Hematopoietic multipotent progenitor cell treated with erythropoietin and hydrocortisone succinate and interleukin-3 and kit ligand, for 8 days (in vitro differentiated cells): ENCODE measurements around the gene USF2.

ENCODE experiments used
- DNase-seq: peaks from one replicate; pipeline ENCODE4 v3.0.0-alpha.2; 2015

The USF2 gene

DNA sequence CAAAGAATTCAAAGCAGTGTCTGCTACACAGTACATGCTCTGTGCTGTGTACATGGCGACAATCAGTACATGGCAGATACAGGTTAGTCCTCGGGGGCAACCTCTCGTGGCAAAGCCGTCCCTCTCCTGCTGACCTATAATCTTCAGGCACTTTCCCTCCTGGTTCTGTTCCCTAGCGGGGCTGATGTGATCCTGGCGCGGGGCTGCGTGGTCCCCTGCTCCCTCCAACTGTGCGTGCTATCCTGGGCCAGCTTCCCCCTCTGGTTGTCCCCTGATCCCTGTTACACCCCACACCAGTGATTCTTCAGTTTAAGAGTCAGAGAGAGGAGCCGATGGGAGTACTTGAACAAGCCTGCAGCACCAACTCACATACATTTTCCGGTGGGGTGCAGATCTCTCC, 35.3 kb downstream of the USF2 start:
- DNase-seq, result no peak

DNA sequence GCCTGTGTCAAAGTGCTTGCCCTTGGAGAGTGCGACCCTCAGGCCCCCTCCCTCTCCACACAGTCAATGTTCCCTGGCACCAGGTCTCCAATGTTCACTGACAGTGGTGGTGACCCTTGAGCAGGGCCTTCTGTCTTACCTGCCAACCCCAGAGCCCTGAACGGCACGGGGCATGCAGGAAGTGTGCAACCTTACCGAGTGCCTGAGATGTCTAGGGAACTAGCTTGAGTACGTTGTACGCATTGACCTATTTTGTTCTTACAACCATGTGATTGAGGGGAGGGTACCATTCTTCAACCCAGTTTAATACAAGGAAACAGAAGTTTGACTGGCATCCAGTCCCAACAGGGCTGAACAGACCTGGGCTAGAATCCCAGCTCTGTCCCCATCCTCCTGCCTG, 36.4 kb downstream of the USF2 start:
- no peak for DNase-seq

DNA sequence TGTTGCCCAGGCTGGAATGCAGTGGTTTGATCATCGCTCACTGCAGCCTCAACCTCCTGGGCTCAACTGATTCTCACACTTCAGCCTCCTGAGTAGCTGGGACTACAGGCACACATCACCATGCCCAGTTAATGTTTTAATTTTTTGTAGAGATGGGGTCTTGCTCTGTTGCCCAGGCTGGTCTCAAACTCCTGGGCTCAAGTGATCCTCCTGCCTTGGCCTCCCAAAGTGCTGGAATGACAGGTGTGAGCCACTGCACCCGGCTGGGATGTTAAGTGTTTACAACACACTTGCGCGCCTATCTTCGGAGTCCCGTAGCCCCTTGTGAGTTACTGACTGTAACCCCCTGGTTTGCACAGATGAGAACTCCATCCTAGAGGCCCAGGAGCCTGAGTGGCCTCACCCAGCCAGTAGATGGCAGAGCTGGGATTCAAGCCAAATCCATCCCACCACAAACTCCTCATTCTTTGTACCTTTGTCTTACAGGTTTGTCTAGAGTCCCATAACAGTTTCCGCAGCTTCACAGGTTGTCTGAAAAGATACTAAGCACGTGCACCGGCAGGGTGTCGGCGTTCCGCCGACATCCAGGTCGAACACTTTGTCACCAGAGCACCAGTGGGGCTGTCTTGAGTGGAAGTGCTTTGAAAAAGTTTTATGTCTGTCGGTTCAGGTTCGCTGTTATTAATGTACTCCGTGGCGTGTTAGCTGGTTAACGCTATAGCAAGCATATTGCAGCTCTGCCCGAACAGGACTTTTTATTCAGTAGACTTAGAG, 37.9 kb downstream of the USF2 start:
- peak; percentile 14 for DNase-seq

DNA sequence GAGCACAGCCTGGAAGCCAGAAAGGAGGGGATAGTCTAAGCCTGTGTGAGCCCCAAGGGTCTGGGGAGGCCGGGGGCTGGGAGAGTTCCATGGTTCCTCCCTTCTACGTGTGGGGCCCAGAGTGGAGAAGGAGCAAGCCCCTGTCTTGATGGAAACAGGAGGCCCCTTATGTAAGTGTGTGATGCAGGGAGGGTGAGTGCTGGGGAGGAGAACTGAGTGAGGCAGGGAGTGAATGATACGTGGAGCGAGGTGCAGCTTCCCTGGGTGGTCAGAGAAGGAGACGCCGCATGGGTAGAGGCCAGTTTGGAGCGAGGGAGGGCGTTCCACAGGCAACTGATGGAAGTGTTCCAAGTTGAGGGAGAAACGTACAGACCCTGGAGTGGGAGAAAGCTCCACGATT, 39.2 kb downstream of the USF2 start:
- no peak for DNase-seq

DNA sequence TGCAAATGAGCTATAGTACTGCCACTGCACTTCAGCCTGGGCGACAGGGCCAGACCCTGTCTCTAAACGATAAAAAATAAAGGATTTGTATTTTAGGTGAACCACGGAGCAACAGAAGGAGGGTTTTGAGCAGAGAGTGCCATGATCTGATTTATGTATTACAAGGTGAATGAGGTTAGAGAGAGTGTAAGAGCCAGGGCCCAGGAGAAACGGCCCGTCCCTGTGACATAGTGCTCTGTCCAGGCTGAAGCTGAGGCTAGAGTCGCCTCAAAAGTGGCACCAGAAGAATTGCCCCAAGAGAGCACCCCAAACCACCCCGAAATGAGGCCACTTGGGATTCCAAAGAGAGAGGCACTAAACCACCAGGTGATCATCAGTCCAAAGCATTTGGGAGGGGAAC, 40.1 kb downstream of the USF2 start:
- DNase-seq, result no peak

DNA sequence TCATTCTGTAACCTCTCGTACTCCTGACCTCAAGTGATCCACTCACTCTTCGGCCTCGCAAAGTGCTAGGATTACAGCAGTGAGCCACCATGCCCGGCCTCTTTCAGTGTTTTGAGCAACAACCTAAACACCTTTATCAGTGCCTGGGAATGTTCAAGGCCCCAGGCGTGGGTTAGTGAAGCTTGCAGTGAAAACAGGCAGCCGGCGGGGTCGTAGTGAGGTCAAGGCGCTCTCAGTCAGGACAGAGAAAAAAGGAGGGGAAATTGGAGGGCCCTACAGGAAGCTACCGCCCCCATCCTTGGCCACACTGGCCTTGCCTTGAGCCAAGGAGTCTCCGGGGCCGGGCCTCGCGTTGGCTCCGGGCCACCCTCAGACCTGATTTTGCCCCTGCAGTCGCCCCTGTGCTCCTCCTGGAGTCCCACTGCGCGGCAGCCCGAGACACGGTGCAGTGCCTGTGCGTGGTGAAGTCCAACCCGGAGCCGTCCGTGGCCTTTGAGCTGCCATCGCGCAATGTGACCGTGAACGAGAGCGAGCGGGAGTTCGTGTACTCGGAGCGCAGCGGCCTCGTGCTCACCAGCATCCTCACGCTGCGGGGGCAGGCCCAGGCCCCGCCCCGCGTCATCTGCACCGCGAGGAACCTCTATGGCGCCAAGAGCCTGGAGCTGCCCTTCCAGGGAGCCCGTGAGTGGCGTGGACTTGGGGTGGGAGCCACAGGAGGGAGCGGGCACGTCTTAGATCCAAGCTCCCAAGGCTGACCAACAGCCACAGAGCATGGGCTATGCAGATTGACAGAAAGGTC, 40.9 kb downstream of the USF2 start:
- DNase-seq, result no peak

DNA sequence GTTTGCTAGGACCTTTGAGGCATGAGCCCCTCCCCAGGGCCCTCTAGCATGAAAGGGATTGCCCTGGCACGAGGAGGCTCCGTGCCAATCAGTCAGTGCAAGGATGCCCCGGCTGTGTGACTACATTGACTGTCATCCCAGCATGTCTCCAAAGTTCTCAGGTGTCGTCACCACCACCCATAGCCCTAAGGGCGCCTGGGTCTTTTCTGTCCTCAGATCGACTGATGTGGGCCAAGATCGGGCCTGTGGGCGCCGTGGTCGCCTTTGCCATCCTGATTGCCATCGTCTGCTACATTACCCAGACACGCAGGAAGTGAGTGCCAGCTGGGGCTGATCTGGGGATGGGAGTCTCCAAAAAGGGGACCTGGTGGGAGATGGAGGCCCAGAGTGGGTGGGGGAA, 41.6 kb downstream of the USF2 start:
- DNase-seq, result no peak

DNA sequence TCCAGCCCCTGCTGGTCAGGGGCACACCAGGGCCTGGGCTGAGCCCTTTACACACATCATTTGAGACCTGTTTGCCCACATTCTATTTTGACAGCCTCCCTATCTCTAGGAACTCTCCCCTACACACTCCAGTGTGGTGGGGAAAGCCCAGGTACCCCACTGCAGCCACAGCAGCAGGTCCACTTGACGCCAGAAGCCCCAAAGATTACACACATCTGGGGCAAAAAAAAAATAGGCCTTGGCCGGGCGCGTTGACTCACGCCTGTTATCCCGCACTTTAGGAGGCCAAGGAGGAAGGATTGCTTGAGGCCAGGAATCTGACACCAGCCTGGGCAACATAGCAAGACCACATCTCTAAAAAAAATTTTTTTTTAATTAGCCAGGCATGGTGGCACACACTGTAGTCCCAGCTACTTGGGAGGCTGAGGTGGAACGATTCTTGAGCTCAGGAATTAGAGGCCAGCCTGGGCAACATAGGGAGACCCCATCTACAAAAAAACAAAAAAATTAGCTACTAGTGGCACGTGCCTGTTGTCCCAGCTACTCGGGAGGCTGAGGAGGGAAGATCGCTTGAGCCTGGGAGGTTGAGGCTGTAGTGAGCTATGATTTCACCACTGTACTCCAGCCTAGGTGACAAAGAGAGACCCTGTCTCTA, 42.2 kb downstream of the USF2 start:
- no peak for DNase-seq

DNA sequence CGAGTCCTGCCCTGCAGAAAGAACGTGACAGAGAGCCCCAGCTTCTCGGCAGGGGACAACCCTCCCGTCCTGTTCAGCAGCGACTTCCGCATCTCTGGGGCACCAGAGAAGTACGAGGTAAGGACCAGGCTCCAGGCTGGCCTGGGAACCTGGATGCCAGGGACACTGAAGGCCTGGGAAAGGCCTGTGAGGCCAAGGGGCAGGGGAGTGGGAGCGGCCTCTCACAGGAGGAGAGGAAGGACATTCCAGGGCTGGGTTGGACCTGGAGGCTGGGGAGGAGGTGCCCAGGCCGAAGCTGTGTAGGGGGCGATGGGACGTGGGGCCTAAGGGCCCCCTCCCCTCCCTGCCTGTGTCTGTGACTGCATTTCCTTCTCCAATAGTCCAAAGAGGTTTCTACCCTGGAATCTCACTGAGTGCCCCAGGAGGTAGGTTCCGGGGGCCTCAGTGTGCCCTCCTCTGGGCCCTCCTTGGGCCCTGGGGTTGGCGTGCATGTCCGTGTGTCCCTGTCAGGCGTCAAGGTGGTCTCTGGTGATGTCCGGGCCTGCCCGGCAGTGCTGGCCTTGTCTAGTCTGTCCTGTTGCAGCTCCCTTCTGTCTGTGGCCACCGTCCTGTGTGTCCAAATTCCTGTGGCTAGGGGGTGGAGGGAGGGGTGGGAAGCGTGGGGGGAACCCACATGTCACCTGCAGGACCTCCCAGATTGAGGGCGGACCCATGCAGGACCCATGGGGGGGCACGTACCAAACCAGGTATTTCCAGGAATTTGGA, 43.3 kb downstream of the USF2 start:
- no peak for DNase-seq

DNA sequence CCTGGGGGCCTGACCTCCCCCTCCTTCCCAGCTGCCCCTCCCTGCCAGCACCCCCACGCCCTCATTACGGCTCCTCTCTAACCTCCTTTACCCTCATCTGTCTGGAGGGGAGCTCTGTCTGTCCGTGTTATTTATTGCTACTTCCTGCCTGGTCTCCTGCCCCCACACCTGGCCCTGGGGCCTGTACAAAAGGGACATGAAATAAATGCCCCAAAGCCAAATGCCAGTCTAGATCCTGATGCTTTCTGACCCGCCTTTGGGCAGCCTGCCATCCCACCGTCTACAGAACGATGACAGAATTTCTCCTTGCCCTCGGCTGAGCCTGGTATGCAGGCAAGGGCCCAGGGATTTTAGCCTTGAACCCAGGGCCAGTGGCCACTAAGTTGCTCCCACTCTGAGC, 44.8 kb downstream of the USF2 start:
- no peak for DNase-seq

DNA sequence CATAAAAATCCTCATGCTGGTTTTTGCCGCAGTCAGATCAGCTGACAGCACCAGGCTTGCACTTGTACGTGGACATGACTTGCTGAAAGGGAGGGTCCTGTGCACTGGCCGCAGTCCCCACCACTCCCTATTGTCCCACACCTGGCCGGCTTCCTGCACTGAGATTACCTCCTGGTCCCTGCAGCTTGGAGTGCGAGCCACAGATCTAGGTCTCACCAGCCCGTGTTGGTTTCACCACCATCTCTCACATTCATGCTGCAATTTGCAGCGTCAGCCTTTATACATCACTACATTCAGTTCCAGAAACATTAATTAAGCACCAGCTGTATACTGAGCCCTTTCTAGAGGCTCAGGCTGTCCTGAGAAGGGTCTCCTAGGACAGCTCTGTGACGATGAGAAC, 45.3 kb downstream of the USF2 start:
- DNase-seq, result no peak

DNA sequence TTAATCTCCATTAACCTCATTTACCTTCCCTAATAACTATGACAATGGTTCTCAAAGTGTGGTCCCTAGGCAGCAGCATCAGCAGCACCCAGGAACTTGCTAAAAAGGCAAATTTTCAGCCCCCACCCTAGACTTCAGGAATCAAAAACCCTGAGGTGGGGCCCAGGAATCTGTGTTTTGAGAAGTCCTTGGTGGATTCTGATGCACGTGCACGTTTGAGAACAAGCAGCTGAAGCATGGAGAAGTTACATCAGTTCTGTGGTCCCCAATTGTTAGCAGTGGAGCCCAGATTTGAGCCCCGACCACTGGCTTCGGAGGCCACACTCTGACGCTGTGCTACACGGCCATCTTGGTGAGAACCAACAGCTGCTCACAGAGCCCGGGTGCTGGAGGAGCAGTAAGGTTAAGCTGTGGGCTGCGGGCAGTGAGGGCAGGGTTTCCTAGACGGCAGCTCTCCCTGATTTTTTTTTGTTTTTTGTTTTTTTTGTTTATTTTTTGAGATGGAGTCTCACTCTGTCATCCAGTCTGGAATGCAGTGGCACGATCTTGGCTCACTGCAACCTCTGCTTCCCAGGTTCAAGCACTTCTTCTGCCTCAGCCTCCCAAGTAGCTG, 46.2 kb downstream of the USF2 start:
- DNase-seq, result no peak

DNA sequence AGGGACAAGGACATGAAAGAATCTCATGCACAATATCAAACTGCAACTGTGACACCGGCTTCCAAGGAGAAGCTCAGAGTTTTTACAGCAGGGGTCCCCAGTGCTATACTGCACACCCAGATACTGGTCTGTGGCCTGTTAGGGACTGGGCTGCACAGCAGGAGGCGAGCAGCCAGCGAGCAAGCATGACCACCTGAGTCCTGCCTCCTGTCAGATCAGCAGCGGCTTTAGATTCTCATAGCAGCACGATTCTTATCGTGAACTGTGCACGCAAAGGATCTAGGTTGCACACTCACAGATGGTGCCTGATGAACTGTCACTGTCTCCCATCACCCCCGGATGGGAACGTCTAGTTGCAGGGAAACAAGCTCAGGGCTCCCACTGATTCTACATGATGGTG, 47.1 kb downstream of the USF2 start:
- DNase-seq, result no peak

DNA sequence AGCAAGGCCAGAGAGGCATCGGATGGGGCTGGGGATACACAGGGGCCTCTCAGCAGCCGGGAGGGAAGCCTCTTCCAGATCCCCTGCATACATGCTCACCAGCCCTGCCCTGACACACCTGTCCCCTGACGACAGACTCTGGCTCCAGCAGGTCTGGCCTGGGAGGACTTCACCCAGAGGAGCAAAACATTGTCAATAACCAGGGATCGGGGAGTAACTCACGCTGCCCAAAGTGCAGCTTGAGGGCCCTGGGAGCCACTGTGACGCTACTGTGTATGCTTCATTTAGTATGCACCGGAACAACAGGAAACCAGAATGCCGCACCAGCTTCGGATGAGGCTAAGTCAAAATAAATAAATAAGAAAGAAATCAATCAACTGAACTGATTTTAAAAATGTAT, 47.8 kb downstream of the USF2 start:
- DNase-seq, result no peak

DNA sequence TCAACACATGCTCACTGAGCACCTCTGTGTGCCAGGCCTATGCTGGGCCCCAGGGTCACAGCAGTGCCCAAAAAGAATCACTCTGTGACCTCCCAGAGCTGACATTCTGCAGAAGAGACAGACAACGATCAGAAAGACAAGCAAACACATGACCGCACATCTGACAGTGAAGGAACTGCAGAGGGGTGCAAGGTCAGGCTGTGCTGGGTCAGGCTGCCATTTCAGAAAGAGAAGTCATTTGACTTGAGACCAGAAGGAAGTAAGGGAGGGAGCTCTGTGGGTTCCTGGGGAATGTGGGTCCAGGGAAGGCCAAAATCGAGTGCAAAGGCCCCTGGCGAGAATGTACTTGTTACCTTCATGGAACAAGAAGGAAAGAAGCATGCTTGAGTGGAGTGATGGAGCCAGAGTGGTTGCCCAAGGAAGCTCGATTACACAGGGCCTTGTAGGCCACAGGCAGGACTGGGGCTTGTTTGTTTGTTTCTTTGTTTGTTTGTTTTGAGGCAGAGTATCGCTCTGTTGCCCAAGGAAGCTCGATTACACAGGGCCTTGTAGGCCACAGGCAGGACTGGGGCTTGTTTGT, 48.8 kb downstream of the USF2 start:
- DNase-seq, result no peak

DNA sequence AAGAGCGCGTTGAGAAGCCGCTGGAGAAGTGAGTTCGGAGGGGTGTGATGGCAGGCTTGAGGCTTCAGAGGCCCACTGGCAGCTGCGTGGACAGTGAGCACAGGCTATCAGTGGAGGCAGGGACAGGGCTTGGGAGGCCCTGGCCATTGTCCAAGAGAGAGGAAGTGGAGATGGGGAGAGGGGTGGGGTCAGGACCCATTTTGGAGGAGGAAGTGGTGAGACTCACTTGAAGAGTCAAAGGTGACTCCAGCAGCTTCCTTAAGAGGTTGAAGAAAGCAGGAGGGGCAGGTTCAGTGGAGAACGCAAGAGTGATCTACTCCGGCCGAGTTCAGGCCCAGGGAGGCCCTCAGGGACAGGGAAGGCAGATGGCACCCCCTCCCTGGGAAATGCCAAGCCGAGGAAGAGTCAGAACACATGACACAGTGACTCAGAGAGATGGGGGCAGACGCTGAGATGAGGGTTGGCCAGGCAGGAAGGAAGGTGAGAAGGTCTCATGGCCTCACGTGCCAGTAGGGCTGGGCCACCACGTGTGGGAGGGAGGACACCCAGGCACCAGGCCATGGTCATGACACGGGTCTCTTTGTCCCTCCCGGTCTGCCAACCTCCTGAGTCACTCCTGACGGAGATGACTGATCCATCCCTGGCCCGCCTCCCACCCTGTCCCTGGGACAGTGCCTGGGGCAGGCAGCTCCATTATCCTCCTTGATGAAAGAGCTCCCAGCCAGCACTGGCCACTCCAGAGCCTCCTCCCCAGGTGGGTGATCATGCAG, 50.1 kb downstream of the USF2 start:
- peak; percentile 12 for DNase-seq

DNA sequence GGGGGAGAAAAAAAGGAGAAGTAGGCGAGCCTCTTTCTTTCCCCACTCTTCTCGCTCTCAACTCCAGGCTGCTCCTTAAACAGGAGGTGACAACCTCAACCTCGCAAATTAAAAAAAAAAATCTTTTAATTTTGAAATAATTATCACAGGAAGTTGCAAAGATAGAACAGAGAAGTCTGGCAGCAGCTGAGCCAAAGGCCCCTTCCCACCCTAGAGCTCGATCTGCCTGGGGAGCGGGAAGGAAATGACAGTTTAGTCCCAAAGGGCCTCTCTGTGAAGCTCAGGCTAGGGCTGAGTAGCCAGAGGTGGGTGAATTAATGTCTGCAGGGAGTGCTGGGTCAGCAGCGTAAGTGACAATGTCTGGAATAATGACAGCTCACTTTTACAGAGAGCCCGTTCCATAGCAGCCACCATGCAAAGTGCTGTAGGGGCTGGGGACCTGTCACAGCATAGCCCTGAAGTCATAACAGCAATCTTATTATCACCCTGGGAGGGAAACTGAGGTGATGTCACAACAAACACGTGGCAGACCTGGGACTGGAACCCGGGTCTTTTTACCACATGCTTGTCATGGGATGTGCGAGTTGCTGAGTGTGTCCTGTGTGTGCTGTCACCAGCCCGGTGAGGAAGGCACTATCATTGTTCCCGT, 51.4 kb downstream of the USF2 start:
- no peak for DNase-seq

DNA sequence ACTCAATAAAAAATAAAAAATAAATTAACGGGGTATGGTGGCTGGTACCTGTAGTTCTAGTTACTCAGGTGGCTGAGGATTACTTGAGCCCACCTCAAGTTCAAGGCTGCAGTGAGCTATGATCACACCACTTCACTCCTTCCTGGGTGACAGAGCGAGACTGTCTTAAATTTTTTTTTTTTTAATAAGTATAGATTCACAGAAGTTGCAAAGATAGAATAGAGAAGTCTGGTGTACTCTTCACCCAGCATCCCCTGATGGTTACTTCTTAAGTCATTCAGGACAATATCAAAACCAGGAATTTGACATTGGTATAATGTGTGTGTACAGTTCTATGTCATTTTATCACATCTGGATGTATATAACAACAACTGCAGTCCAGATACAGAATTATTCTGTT, 52.5 kb downstream of the USF2 start:
- no peak for DNase-seq

DNA sequence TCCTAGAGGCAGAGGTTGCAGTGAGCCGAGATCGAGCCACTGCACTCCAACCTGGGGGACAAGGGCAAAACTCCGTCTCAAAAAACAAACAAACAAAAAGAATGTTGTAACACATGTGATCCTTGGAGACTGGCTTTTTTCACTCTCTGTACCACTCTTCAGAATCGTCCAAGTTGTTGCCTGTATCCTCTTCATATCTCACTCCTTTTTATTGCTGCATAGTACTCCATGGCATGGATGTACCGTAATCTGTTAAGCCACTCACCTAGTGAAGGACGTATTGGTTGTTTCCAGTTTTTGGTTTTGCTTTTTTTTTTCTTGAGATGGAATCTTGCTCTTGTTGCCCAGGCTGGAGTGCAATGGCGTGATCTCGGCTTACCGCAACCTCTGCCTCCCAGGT, 53.3 kb downstream of the USF2 start:
- DNase-seq, result no peak

DNA sequence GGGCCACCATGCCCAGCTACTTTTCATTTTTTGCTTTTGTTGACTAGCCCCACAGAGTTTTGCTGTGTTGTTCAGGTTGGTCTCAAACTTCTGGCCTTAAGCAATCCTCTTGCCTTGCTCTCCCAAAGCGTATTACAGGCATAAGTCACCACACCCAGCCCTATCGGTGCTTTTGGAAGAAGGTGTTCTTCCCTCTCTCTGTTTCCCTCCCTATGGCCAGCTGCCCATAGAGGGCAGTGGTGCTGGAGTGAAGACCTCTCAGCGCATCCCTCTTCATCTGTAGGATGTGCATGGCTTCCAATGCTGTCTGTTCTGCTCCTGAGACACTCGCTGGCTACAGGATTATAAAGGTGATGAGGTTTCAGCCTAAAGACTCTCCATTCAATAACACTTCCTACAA, 58.9 kb downstream of the USF2 start:
- DNase-seq, result peak; percentile 26

DNA sequence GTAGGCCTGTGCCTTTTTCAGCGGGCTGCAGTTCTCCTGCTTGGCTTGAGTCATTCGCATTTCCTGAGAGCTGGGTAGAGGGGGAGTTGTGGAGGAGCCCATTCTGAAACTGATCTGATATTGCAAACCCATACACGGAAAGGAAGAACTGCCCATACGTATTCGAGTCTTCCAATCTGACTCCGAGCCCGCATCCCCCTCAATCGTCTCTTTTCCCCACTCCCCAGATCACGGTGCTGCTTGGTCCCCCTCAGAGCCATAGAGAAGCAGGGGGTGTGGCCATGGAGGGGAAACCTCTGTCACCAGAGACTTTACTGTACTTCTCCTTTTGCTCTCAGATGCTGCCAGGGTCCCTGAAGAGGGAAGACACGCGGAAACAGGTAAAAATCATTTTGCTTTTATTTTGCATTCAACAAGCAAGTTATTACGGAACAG, 60.1 kb downstream of the USF2 start, which contains the start of gene CD22:
CD22 (plus strand) TSS at position 337 of the 435 bp plus-strand sequence. CDS start 2,854 bp downstream, outside the sequence.
- DNase-seq, result no peak
